HepG2 (cell line): ENCODE results near the gene DSTN. TPM values are rescaled to one million over a fixed set of nuclear protein-coding genes. Genes with fewer than 3 reads are reported as not detected.

ENCODE experiments used
- AGO1 ChIP-seq: fragments of 200-400 bp; formaldehyde crosslinking; IDR thresholded peaks from 2 replicates; pipeline ENCODE4 v1.6.1; 2017; ENCODE audit warnings: mild to moderate bottlenecking, low read depth, low read length, moderate library complexity; ENCODE audit not compliant: poor library complexity, severe bottlenecking
- CCAR2 ChIP-seq: fragments of 200-400 bp; formaldehyde crosslinking; optimal IDR thresholded peaks from 2 replicates; pipeline ENCODE3; 2018; ENCODE audit warnings: low read depth, mild to moderate bottlenecking, low read length, moderate library complexity
- CHD2 ChIP-seq: IDR thresholded peaks from 2 replicates; pipeline ENCODE4 v1.6.1; 2011; ENCODE audit warnings: low read depth, low read length, improper control_type of control experiment
- DZIP1 ChIP-seq: sonication (generic); formaldehyde crosslinking; IDR thresholded peaks from 2 replicates; pipeline ENCODE4 v1.5.0; 2020; ENCODE audit warnings: mild to moderate bottlenecking, missing genetic modification reagents
- FOXO1 ChIP-seq: sonication (generic); formaldehyde crosslinking; IDR thresholded peaks from 2 replicates; pipeline ENCODE4 v1.4.0; 2020; ENCODE audit warnings: missing genetic modification reagents
- GTF3A ChIP-seq: sonication (generic); formaldehyde crosslinking; conservative IDR thresholded peaks from 2 replicates; pipeline ENCODE4 v1.4.0; 2020; ENCODE audit warnings: mild to moderate bottlenecking, missing genetic modification reagents
- KDM5A ChIP-seq: fragments of 200-600 bp; sonication (generic); IDR thresholded peaks from 2 replicates; pipeline ENCODE4 v1.7.0; 2018; ENCODE audit warnings: antibody characterized with exemption, mild to moderate bottlenecking, low read length, borderline replicate concordance
- KIAA2018 ChIP-seq: sonication (generic); formaldehyde crosslinking; IDR thresholded peaks from 2 replicates; pipeline ENCODE4 v1.5.0; 2020; ENCODE audit warnings: mild to moderate bottlenecking, missing genetic modification reagents, borderline replicate concordance
- NAIF1 ChIP-seq: sonication (generic); formaldehyde crosslinking; IDR thresholded peaks from 2 replicates; pipeline ENCODE4 v1.5.0; 2020; ENCODE audit warnings: mild to moderate bottlenecking, missing genetic modification reagents, borderline replicate concordance
- NFIB ChIP-seq: sonication (generic); formaldehyde crosslinking; IDR thresholded peaks from 2 replicates; pipeline ENCODE4 v1.9.0; 2021; ENCODE audit warnings: missing genetic modification reagents, mild to moderate bottlenecking, borderline replicate concordance
- POLR2A ChIP-seq, 2 experiments: IDR thresholded peaks; 2 replicates each; pipeline ENCODE4 v1.6.1; 2011; ENCODE audit warnings: low read depth in 2 of 2, low read length in 2 of 2, mild to moderate bottlenecking in 1 of 2, moderate library complexity in 1 of 2; ENCODE audit not compliant: insufficient read depth in 1 of 2
- SRSF9 ChIP-seq: fragments of 200-400 bp; formaldehyde crosslinking; IDR thresholded peaks from 2 replicates; pipeline ENCODE4 v1.6.1; 2018; ENCODE audit warnings: borderline replicate concordance, mild to moderate bottlenecking, low read depth, low read length; ENCODE audit not compliant: insufficient read depth, poor library complexity, severe bottlenecking
- STAT5B ChIP-seq: sonication (generic); formaldehyde crosslinking; IDR thresholded peaks from 2 replicates; pipeline ENCODE4 v1.4.0; 2020; ENCODE audit warnings: missing genetic modification reagents
- ZNF276 ChIP-seq: sonication (generic); formaldehyde crosslinking; IDR thresholded peaks from 2 replicates; pipeline ENCODE4 v1.4.0; 2020; ENCODE audit warnings: mild to moderate bottlenecking, low read depth, missing genetic modification reagents
- ZNF34 ChIP-seq: sonication (generic); formaldehyde crosslinking; IDR thresholded peaks from 2 replicates; pipeline ENCODE4 v1.4.0; 2020; ENCODE audit warnings: mild to moderate bottlenecking, missing genetic modification reagents, borderline replicate concordance
- ZNF747 ChIP-seq: sonication (generic); formaldehyde crosslinking; IDR thresholded peaks from 2 replicates; pipeline ENCODE4 v1.8.1; 2023; ENCODE audit warnings: missing genetic modification reagents, mild to moderate bottlenecking, borderline replicate concordance
- polyA plus RNA-seq, 8 experiments: library from polyadenylated mRNA; depleted of rRNA in 3 of 8; stranded (reverse) in 7 of 8; unstranded in 1 of 8; fragments of >200 nt; fragmentation: Illumina TruSeq in 4 of 8; extraction: Trizol in 4 of 8; gene quantifications; 2 replicates each; pipeline versions ENCODE4 v1.2.1 to v1.2.3, GENCODE V29; 2011 to 2016; ENCODE audit warnings: low read depth in 4 of 8, missing spikeins in 1 of 8, mixed read lengths in 1 of 8; ENCODE audit not compliant: insufficient read depth in 1 of 8
- total RNA-seq, 5 experiments: library from RNA; depleted of rRNA; stranded (reverse); fragments of >200 nt; fragmentation: Illumina TruSeq; extraction: Trizol; gene quantifications; 2 replicates each; pipeline ENCODE4 v1.2.3, GENCODE V29; 2016; ENCODE audit warnings: low read depth in 1 of 5

DSTN gene
- total and polyA plus RNA-seq, 2 of the 13 experiments (the other 11 are each of a cell fraction or from before 2014, with no cell fraction given) = 27.6 to 106 TPM

- TF ChIP-seq KIAA2018 (CRISPR knock-in tag) = no peak
- no peak for TF ChIP-seq CCAR2
- TF ChIP-seq DZIP1 = 0 out of 2 replicates have a peak, but pooled peaks have one; percentile 46
- TF ChIP-seq ZNF34 = no peak
- TF ChIP-seq KDM5A = no peak
- no peak for TF ChIP-seq GTF3A (CRISPR knock-in tag)
- TF ChIP-seq NAIF1 = no peak
- 0 out of 4 replicates have a peak, but pooled peaks of 1 of the 2 experiments have one; percentile 14 for TF ChIP-seq POLR2A (IDR thresholded peaks at IDR 0.05; ENCODE audit: insufficient read depth in 1 of 2, low read depth in 2 of 2, low read length in 2 of 2)
- TF ChIP-seq SRSF9 = no peak
- TF ChIP-seq CHD2 = 0 out of 2 replicates have a peak, but pooled peaks have one; percentile 33
- TF ChIP-seq ZNF276 = 0 out of 2 replicates have a peak, but pooled peaks have one; percentile 19
- peak; percentile 23 for TF ChIP-seq AGO1
- peak; percentile 25; the same call in 1 of the 2 replicates for TF ChIP-seq NFIB (CRISPR knock-in tag)
- no peak for TF ChIP-seq ZNF747 (CRISPR knock-in tag)
- no peak for TF ChIP-seq FOXO1 (CRISPR knock-in tag)
- no peak for TF ChIP-seq STAT5B (CRISPR knock-in tag)
These were observed 58.4 kb downstream of the DSTN start (continued) for GRCh38 chr20:17628101-17628841.
